HCT116 (cell line): ENCODE results near the gene KLHL17. TPM values are rescaled to one million over a fixed set of nuclear protein-coding genes. Genes with fewer than 3 reads are reported as not detected.
"Not testable (repeated sequence)": the region's sequence is repeated elsewhere in the genome, so short reads cannot be mapped to it uniquely, and the experiment has no call there.

Experiments
- ATAC-seq: fragments of 200-7000 bp; cut with Tn5 transposase; 2 replicates; pipeline ENCODE4 v1.9.1; 2020; ENCODE audit warnings: mild to moderate bottlenecking, moderate library complexity
- BruUV-seq: library from RNA; stranded (reverse); fragments of 400-500 nt; replicated peaks from 2 replicates; lab custom pipeline; 2021; lab: Mats Ljungman, UMichigan
- CTCF ChIA-PET: fragments of 300-600 bp; sonication (Branson Sonifier 250); formaldehyde crosslinking; loops from one replicate; lab custom pipeline; 2021; ENCODE audit warnings: antibody characterized with exemption; lab: Charles Lee
- POLR2A ChIA-PET: fragments of 300-600, 350-600 bp; sonication (Branson Sonifier 250); formaldehyde crosslinking; loops from one replicate; lab custom pipeline; 2021; ENCODE audit warnings: antibody characterized with exemption; lab: Charles Lee
- RAD21 ChIA-PET, 2 experiments: fragments of 300-600 bp; sonication (Branson Sonifier 250); formaldehyde crosslinking; loops; one replicate each; lab custom pipeline; 2023; ENCODE audit warnings: low total read pairs in 2 of 2; ENCODE audit not compliant: uncharacterized antibody in 2 of 2, unreplicated experiment in 2 of 2, low non-redundant PET in 1 of 2; lab: Charles Lee
- DNase-seq: peaks from one replicate; pipeline ENCODE4 v3.0.0-alpha.2; 2010; ENCODE audit warnings: low read depth, low spot score
- H2AFZ ChIP-seq: fragments of 200-600 bp; shearing (Covaris generic), sonication (generic); 2 replicates; pipeline ENCODE4 v1.6.1; 2017; ENCODE audit warnings: low read depth, mixed run types, mixed read lengths, antibody characterized with exemption, low read length; ENCODE audit not compliant: poor library complexity, severe bottlenecking
- H3K27ac ChIP-seq: 2 replicates; pipeline ENCODE4 v1.5.1; 2012; ENCODE audit warnings: low read depth, low read length
- H3K27me3 ChIP-seq: fragments of 200-600 bp; sonication (generic); 2 replicates; pipeline ENCODE4 v1.6.1; 2016; ENCODE audit warnings: mixed run types, low read length, mixed read lengths; ENCODE audit not compliant: insufficient read depth
- H3K36me3 ChIP-seq, 2 experiments: fragments of 200-500 bp in 1 of 2; fragments of 200-600 bp in 1 of 2; sonication (Bioruptor generic) in 1 of 2; sonication (generic) in 1 of 2; 2 replicates each; pipeline versions ENCODE4 v1.5.1 to v1.6.1; 2014 to 2016; ENCODE audit warnings: low read length in 2 of 2, inconsistent platforms in 1 of 2, mixed read lengths in 1 of 2, mixed run types in 1 of 2; ENCODE audit not compliant: insufficient read depth in 2 of 2, control insufficient read depth in 1 of 2
- H3K4me1 ChIP-seq, 2 experiments: fragments of 200-600 bp in 1 of 2; sonication (generic) in 1 of 2; 2 replicates each; pipeline versions ENCODE4 v1.5.1 to v1.6.1; 2012 to 2017; ENCODE audit warnings: low read length in 2 of 2, inconsistent platforms in 1 of 2, mild to moderate bottlenecking in 1 of 2, mixed read lengths in 1 of 2, mixed run types in 1 of 2, moderate library complexity in 1 of 2; ENCODE audit not compliant: insufficient read depth in 2 of 2, control insufficient read depth in 1 of 2
- H3K4me2 ChIP-seq: fragments of 200-600 bp; sonication (generic); 2 replicates; pipeline ENCODE4 v1.6.1; 2017; ENCODE audit warnings: mixed run types, low read length, mixed read lengths
- H3K4me3 ChIP-seq, 2 experiments: fragments of 200-600 bp in 1 of 2; sonication (generic) in 1 of 2; replicated peaks in 1 of 2; 2 replicates each; pipeline ENCODE4 v1.5.1; 2011 to 2016; ENCODE audit warnings: low read length in 2 of 2, control low read depth in 1 of 2, low read depth in 1 of 2, mild to moderate bottlenecking in 1 of 2, mixed read lengths in 1 of 2, mixed run types in 1 of 2
- H3K79me2 ChIP-seq: fragments of 200-600 bp; sonication (generic); 2 replicates; pipeline ENCODE4 v1.6.1; 2017; ENCODE audit warnings: mild to moderate bottlenecking, mixed run types, low read length, moderate library complexity, mixed read lengths; ENCODE audit not compliant: insufficient read depth
- H3K9ac ChIP-seq: fragments of 200-600 bp; sonication (generic); 2 replicates; pipeline ENCODE4 v1.6.1; 2016; ENCODE audit warnings: low read length, mixed read lengths
- H3K9me2 ChIP-seq: fragments of 200-600 bp; sonication (generic), shearing (Covaris generic); 2 replicates; pipeline ENCODE4 v1.6.1; 2017; ENCODE audit warnings: mixed run types, mild to moderate bottlenecking, moderate library complexity; ENCODE audit not compliant: insufficient read depth
- H3K9me3 ChIP-seq, 2 experiments: fragments of 200-500 bp in 1 of 2; fragments of 200-600 bp in 1 of 2; sonication (Bioruptor generic) in 1 of 2; sonication (generic) in 1 of 2; 2 replicates each; pipeline ENCODE4 v1.6.1; 2014 to 2017; ENCODE audit warnings: low read length in 2 of 2, mixed read lengths in 2 of 2, inconsistent platforms in 1 of 2, low read depth in 1 of 2, mild to moderate bottlenecking in 1 of 2, mixed run types in 1 of 2, moderate library complexity in 1 of 2; ENCODE audit not compliant: control insufficient read depth in 1 of 2, insufficient read depth in 1 of 2
- H4K20me1 ChIP-seq: fragments of 200-600 bp; sonication (generic), shearing (Covaris generic); 2 replicates; pipeline ENCODE4 v1.6.1; 2017; ENCODE audit warnings: mixed run types, mild to moderate bottlenecking, moderate library complexity; ENCODE audit not compliant: insufficient read depth
- CBX3 ChIP-seq: IDR thresholded peaks from 2 replicates; pipeline ENCODE4 v1.6.1; 2012; ENCODE audit warnings: low read depth
- EGR1 ChIP-seq: IDR thresholded peaks from 2 replicates; pipeline ENCODE4 v1.6.1; 2012; ENCODE audit warnings: low read depth
- SP1 ChIP-seq: IDR thresholded peaks from 2 replicates; pipeline ENCODE4 v1.6.1; 2012; ENCODE audit warnings: low read depth
- SRF ChIP-seq: IDR thresholded peaks from 2 replicates; pipeline ENCODE4 v1.6.1; 2012; ENCODE audit warnings: low read depth
- ZFX ChIP-seq: fragments of 450-650 bp; IDR thresholded peaks from 2 replicates; pipeline ENCODE4 v1.6.1; 2017
- ZNF274 ChIP-seq: fragments of 200-500 bp; sonication (Bioruptor generic); IDR thresholded peaks from 2 replicates; pipeline ENCODE4 v1.6.1; 2014; ENCODE audit warnings: mild to moderate bottlenecking, low read depth, low read length, inconsistent platforms
- intact Hi-C: fragments of 100-400 bp; cut with micrococcal nuclease; formaldehyde crosslinking; loops from 2 replicates; pipeline ENCODE4 v1.10.0; 2022
- total RNA-seq: library from RNA; stranded (reverse); gene quantifications from one replicate; pipeline ENCODE4 v1.2.1, GENCODE V29; 2021; ENCODE audit not compliant: unreplicated experiment
- TF ChIP-seq, protein P1 (sequence below): IDR thresholded peaks from 2 replicates; pipeline ENCODE4 v1.6.1; 2012; ENCODE audit warnings: low read depth
- TF ChIP-seq, protein P2 (sequence below): IDR thresholded peaks from 2 replicates; pipeline ENCODE4 v1.6.1; 2012

Gene KLHL17
- total RNA-seq, 1 experiment from 2014 or later: 100.0 TPM

DNA sequence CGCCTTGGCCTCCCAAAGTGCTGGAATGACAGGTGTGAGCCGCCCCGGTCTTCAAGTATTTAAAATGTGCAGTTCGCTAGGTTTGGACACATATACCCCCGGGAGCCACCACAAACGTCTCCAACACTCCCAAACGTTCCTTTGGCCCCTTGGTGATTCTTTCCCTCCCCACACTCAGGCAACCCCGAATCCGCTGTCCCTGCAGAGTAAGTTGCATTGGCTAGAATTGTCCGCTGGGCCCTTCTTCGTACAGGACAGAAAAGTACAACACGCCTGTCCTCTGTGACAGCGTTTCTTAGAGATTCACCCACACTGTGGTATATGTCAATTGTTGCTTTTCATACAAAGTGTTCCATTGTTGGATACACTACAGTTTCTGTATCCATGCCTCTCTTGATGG, 24.7 kb downstream of the KLHL17 start:
- Histone ChIP-seq H3K27ac (no peak overlapping the region), H3K79me2 (no peaks in the 10 kb centered on the region), H3K4me2 (no peak overlapping the region), H3K4me1 (0 out of 4 replicates have a peak, but pooled peaks cover 0 to 2% of the 10 kb centered on the region in 2 experiments), H3K9me3 (no peaks in the 10 kb centered on the region), H3K4me3 (no peak overlapping the region), H3K27me3 (no peaks in the 10 kb centered on the region), H3K9ac (no peak overlapping the region), H2AFZ (no peak overlapping the region), H3K9me2 (no peaks in the 10 kb centered on the region), H3K36me3 (no peaks in the 10 kb centered on the region), H4K20me1 (no peaks in the 10 kb centered on the region)
- TF ChIP-seq, protein P1, sequence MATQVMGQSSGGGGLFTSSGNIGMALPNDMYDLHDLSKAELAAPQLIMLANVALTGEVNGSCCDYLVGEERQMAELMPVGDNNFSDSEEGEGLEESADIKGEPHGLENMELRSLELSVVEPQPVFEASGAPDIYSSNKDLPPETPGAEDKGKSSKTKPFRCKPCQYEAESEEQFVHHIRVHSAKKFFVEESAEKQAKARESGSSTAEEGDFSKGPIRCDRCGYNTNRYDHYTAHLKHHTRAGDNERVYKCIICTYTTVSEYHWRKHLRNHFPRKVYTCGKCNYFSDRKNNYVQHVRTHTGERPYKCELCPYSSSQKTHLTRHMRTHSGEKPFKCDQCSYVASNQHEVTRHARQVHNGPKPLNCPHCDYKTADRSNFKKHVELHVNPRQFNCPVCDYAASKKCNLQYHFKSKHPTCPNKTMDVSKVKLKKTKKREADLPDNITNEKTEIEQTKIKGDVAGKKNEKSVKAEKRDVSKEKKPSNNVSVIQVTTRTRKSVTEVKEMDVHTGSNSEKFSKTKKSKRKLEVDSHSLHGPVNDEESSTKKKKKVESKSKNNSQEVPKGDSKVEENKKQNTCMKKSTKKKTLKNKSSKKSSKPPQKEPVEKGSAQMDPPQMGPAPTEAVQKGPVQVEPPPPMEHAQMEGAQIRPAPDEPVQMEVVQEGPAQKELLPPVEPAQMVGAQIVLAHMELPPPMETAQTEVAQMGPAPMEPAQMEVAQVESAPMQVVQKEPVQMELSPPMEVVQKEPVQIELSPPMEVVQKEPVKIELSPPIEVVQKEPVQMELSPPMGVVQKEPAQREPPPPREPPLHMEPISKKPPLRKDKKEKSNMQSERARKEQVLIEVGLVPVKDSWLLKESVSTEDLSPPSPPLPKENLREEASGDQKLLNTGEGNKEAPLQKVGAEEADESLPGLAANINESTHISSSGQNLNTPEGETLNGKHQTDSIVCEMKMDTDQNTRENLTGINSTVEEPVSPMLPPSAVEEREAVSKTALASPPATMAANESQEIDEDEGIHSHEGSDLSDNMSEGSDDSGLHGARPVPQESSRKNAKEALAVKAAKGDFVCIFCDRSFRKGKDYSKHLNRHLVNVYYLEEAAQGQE: no peak
- TF ChIP-seq SRF (no peak), ZFX (no peak), ZNF274 (no peak), SP1 (no peak), EGR1 (no peak), CBX3 (no peak)
- TF ChIP-seq, protein P2, sequence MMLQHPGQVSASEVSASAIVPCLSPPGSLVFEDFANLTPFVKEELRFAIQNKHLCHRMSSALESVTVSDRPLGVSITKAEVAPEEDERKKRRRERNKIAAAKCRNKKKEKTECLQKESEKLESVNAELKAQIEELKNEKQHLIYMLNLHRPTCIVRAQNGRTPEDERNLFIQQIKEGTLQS: no peak
- DNase-seq (no peak), ATAC-seq (no peak)
- POLR2A ChIA-PET: interaction anchor here (1.0 kb wide), 1 partner anchor 13 kb away, joined by 3 read pairs; no protein-coding TSS in a partner anchor
- CTCF ChIA-PET: interaction anchor here (0.7 to 2.8 kb wide), 6 partner anchors 8 to 307 kb away, joined by 3 to 18 read pairs (median 4); no protein-coding TSS in a partner anchor
- intact Hi-C loops: loop anchor here (2.0 kb wide), 2 partner anchors 16 to 306 kb away; partner anchors contain the start of gene HES4
- RAD21 ChIA-PET: no interaction called here
- no TSS peak for BruUV-seq

DNA sequence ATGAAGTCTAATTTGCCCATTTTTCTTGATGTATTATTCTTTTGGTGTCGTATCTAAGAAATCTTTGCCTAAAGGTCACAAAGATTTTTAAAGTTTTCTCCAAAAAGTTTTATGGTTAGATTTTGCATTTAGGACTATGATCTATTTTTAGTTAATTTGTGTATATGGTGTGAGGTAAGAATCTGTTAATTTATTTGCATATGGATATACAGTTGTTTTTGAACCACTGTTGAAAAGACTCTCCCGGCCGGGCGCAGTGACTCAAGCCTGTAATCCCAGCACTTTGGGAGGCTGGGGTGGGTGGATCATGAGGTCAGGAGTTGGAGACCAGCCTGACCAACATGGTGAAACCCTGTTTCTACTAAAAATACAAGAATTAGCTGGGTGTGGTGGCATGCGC, 27.7 kb downstream of the KLHL17 start:
- H3K9me3 ChIP-seq, ATAC-seq, CTCF ChIA-PET, H3K27me3 ChIP-seq, POLR2A ChIA-PET, H3K9ac ChIP-seq, H3K4me1 ChIP-seq, H3K27ac ChIP-seq, H2AFZ ChIP-seq, RAD21 ChIA-PET, H3K79me2 ChIP-seq, H3K4me2 ChIP-seq, DNase-seq, H3K36me3 ChIP-seq, H3K4me3 ChIP-seq, BruUV-seq, H4K20me1 ChIP-seq, H3K9me2 ChIP-seq, intact Hi-C loops: not testable (repeated sequence)

DNA sequence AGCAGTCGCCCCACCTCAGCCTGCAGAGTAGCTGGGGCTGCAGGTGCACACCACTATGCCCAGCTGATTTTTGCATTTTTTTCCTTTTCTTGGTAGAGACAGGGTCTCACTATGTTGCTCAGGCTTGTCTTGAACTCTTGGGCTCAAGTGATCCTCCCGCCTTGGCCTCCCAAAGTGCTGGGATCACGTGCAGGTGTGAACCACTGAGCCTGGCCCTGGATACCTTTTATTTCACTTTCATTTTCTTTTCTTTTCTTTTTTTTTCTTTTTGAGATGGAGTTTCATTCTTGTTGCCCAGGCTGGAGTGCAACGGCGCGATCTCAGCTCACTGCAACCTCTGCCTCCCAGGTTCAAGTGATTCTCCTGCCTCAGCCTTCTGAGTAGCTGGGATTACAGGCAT, 30.9 kb downstream of the KLHL17 start:
- CTCF ChIA-PET, H3K9ac ChIP-seq, H3K27ac ChIP-seq, H4K20me1 ChIP-seq, ATAC-seq, H3K36me3 ChIP-seq, H3K4me2 ChIP-seq, DNase-seq, H3K79me2 ChIP-seq, BruUV-seq, H2AFZ ChIP-seq, H3K4me1 ChIP-seq, POLR2A ChIA-PET, RAD21 ChIA-PET, intact Hi-C loops, H3K27me3 ChIP-seq, H3K9me2 ChIP-seq, H3K9me3 ChIP-seq, H3K4me3 ChIP-seq: not testable (repeated sequence)
